Loucy (cell line): ENCODE measurements around the gene STPG4.
"Not testable (repeated sequence)": the region's sequence is repeated elsewhere in the genome, so short reads cannot be mapped to it uniquely, and the experiment has no call there.

ENCODE experiments used
- H2AFZ ChIP-seq: fragments of 200-600 bp; sonication (generic); 2 replicates; pipeline ENCODE4 v1.6.0; 2016; ENCODE audit warnings: antibody characterized with exemption, mild to moderate bottlenecking, low read length, moderate library complexity
- H3F3A ChIP-seq: fragments of 200-600 bp; 2 replicates; pipeline ENCODE4 v1.6.0; 2016; ENCODE audit warnings: antibody characterized with exemption, low read depth, mild to moderate bottlenecking
- H3K27me3 ChIP-seq: fragments of 200-600 bp; sonication (generic); 2 replicates; pipeline ENCODE4 v1.6.1; 2014; ENCODE audit warnings: low read length, mild to moderate bottlenecking; ENCODE audit not compliant: insufficient read depth, poor library complexity, severe bottlenecking
- H3K36me3 ChIP-seq: fragments of 200-600 bp; sonication (generic); 2 replicates; pipeline ENCODE4 v1.6.1; 2016; ENCODE audit warnings: low read length; ENCODE audit not compliant: insufficient read depth
- H3K4me1 ChIP-seq: fragments of 200-600 bp; sonication (generic); 2 replicates; pipeline ENCODE4 v1.5.1; 2014; ENCODE audit warnings: low read length, mild to moderate bottlenecking; ENCODE audit not compliant: insufficient read depth, poor library complexity, severe bottlenecking
- H3K4me2 ChIP-seq: fragments of 200-600 bp; sonication (generic); 2 replicates; pipeline ENCODE4 v1.6.0; 2014; ENCODE audit warnings: antibody characterized with exemption, low read length, low read depth, mild to moderate bottlenecking; ENCODE audit not compliant: poor library complexity, severe bottlenecking
- H3K4me3 ChIP-seq: fragments of 200-600 bp; sonication (generic); 2 replicates; pipeline ENCODE4 v1.5.1; 2014; ENCODE audit warnings: low read length, mild to moderate bottlenecking, mixed read lengths; ENCODE audit not compliant: poor library complexity, severe bottlenecking
- H3K79me2 ChIP-seq: fragments of 200-600 bp; sonication (generic); 2 replicates; pipeline ENCODE4 v1.6.1; 2014; ENCODE audit warnings: low read length; ENCODE audit not compliant: insufficient read depth
- H3K9ac ChIP-seq: fragments of 200-600 bp; sonication (generic); 2 replicates; pipeline ENCODE4 v1.6.0; 2014; ENCODE audit warnings: mild to moderate bottlenecking, low read depth, low read length, moderate library complexity; ENCODE audit not compliant: poor library complexity, severe bottlenecking
- H3K9me2 ChIP-seq: fragments of 200-600 bp; sonication (generic); replicated peaks from 2 replicates; pipeline ENCODE4 v1.6.1; 2016; ENCODE audit warnings: low read depth, low read length, mixed read lengths
- H3K9me3 ChIP-seq: fragments of 200-600 bp; sonication (generic); 2 replicates; pipeline ENCODE4 v1.6.1; 2014; ENCODE audit warnings: mild to moderate bottlenecking, antibody characterized with exemption, low read length, low read depth; ENCODE audit not compliant: insufficient read depth
- H4K20me1 ChIP-seq: fragments of 200-600 bp; sonication (generic); 2 replicates; pipeline ENCODE4 v1.6.0; 2014; ENCODE audit warnings: antibody characterized with exemption, low read length, mild to moderate bottlenecking; ENCODE audit not compliant: insufficient read depth, poor library complexity, severe bottlenecking
- EZH2phosphoT487 ChIP-seq: fragments of 200-600 bp; IDR thresholded peaks from 2 replicates; pipeline ENCODE4 v1.6.1; 2018; ENCODE audit warnings: antibody characterized with exemption, mild to moderate bottlenecking, moderate library complexity, borderline replicate concordance
- TF ChIP-seq, protein P1 (sequence below): fragments of 200-600 bp; sonication (generic); conservative IDR thresholded peaks from 2 replicates; pipeline ENCODE4 v1.5.1; 2014; ENCODE audit warnings: mild to moderate bottlenecking, antibody characterized with exemption, low read length

Gene STPG4

DNA sequence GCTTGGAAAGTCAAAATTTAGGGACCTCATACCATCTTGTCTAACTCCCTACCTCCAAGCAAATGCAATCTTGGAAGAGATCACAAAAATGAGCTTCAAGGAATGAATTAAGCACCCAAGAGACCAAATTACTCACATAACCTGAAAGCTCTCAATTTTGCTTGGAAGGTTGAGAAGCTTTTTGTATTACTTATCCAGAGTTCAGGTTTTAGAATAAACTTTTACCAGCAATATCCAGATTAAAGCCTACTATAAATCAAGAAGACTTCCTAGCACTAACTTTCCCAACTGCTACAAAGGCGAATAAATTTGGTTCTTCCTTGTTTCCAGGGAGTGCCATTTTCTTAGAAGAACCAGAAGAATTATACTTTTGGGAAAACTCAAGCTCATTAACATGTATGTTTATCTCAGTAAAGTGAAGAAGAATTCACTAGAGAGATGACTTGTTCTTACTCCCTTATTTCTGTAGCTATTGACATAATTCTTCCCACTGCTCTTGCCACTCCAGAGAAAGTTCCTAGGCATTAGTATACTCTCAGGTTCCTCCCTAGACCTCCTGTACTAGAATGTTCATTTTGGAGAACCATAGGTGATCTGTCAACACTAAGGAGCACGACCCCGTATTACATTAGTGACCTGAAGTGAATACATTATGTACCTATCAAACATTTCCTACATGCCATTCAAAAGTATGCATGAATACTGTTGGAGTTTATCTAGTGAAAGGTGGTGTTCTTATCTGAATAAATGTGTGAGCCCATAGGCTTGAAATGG, 18.0 kb upstream of the STPG4 start:
- Histone ChIP-seq H3K9me2 (no peaks in the 10 kb centered on the region), H3K4me1 (peaks cover 58% of the 10 kb centered on the region), H3K79me2 (peaks cover 88% of the 10 kb centered on the region), H3K4me3 (peak overlapping the region; percentile 97), H3K27me3 (peaks cover 10% of the 10 kb centered on the region), H3K36me3 (peaks cover 41% of the 10 kb centered on the region), H3K4me2 (peak overlapping the region; percentile 99), H3K9ac (peak overlapping the region; percentile 100), H2AFZ (no peak overlapping the region), H4K20me1 (peaks cover 75% of the 10 kb centered on the region), H3K9me3 (no peaks in the 10 kb centered on the region), H3F3A (no peaks in the 10 kb centered on the region)
- TF ChIP-seq EZH2phosphoT487: no peak
- TF ChIP-seq, protein P1, sequence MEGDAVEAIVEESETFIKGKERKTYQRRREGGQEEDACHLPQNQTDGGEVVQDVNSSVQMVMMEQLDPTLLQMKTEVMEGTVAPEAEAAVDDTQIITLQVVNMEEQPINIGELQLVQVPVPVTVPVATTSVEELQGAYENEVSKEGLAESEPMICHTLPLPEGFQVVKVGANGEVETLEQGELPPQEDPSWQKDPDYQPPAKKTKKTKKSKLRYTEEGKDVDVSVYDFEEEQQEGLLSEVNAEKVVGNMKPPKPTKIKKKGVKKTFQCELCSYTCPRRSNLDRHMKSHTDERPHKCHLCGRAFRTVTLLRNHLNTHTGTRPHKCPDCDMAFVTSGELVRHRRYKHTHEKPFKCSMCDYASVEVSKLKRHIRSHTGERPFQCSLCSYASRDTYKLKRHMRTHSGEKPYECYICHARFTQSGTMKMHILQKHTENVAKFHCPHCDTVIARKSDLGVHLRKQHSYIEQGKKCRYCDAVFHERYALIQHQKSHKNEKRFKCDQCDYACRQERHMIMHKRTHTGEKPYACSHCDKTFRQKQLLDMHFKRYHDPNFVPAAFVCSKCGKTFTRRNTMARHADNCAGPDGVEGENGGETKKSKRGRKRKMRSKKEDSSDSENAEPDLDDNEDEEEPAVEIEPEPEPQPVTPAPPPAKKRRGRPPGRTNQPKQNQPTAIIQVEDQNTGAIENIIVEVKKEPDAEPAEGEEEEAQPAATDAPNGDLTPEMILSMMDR: no peak

DNA sequence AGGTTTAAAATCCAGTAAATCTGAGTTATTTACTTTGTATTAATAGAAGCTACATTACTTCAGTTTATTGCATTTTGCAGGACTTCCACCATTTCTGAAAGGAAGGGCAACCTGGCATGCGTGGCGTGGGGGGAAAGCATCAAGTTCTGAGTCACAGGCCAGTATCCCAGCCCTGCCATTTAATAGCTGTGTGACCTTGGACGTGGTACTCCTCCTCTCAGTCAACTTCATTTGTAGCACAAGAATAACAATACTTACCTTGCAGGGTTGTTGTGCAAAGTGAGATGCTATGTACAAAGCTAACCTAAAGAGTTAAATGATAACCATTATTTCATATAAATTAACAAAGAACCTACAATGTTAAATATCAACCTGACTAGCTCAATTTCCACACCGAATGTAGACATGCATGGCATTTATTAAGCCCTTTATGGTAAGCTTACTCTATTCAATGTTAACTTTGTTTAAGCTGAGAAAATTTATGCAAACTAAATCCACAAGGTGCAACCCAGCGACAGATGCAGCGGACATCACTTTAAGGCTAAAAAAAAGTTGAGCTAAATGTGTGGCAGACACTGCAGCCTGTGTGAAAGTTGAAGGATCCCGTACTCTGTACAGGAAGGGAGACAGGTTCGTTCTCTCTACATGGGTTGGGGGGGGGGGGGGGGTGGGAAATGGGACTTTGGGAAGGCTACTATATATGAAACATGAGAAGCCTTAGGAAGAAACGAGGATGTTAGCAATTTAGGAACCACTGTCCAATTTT, 17.2 kb upstream of the STPG4 start:
- no peaks in the 10 kb centered on the region for H3K9me2 ChIP-seq
- TF ChIP-seq, protein P1: no peak
- TF ChIP-seq EZH2phosphoT487: no peak
- H3K9me3 ChIP-seq: no peaks in the 10 kb centered on the region
- peaks cover 56% of the 10 kb centered on the region for H3K4me1 ChIP-seq
- H3K27me3 ChIP-seq: peaks cover 10% of the 10 kb centered on the region
- no peak overlapping the region for H2AFZ ChIP-seq
- H3K9ac ChIP-seq: peak overlapping the region; percentile 100
- H3K4me3 ChIP-seq: peak overlapping the region; percentile 97
- peaks cover 91% of the 10 kb centered on the region for H3K79me2 ChIP-seq
- peaks cover 46% of the 10 kb centered on the region for H3K36me3 ChIP-seq
- H3K4me2 ChIP-seq: peak overlapping the region; percentile 99
- no peaks in the 10 kb centered on the region for H3F3A ChIP-seq
- peaks cover 82% of the 10 kb centered on the region for H4K20me1 ChIP-seq

DNA sequence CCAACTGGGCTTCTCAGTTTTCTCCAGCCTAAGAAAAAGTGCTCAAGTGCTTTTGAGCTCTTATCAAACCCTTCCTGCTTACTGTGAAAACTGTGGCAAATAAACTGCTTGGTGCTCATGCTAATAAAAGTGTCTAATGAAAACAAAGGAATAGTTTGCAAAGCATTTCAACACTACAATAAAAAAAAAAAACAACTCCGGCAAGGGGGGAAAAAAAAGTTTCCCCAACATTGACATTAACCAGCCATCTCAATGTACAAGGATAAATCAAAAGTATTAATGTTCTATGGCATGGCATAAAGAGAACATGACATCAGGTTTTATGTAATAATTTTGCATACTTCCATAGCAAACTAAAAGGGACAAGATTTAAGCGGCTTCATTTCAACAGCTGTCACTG, 14.7 kb upstream of the STPG4 start:
- peaks cover 97% of the 10 kb centered on the region for H4K20me1 ChIP-seq
- H3K4me3 ChIP-seq: peak overlapping the region; percentile 97
- H3K4me1 ChIP-seq: peaks cover 74% of the 10 kb centered on the region
- H3K27me3 ChIP-seq: no peaks in the 10 kb centered on the region
- no peak overlapping the region for H2AFZ ChIP-seq
- no peak for TF ChIP-seq EZH2phosphoT487
- TF ChIP-seq, protein P1: no peak
- H3K9me2 ChIP-seq: no peaks in the 10 kb centered on the region
- peak overlapping the region; percentile 100 for H3K9ac ChIP-seq
- peaks cover 100% of the 10 kb centered on the region for H3K79me2 ChIP-seq
- H3F3A ChIP-seq: no peaks in the 10 kb centered on the region; the same call in 1 of the 2 replicates
- H3K4me2 ChIP-seq: peak overlapping the region; percentile 99
- H3K9me3 ChIP-seq: no peaks in the 10 kb centered on the region
- peaks cover 70% of the 10 kb centered on the region for H3K36me3 ChIP-seq

DNA sequence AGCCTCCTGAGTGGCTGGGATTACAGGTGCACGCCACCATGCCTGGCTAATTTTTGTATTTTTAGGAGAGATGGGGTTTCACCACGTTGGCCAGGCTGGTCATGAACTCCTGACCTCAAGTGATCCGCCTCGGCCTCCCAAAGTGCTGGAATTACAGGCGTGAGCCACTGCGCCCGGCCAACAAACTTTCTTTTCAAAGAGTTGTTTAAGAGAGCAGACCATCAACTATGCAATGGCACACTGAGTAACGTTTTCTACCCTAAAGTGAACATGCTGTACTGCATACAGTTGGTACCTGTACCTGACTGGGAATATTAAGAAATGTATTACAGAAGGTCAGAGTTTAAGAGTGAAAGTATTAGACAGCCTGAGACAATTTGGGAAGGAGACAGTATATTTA, 13.8 kb upstream of the STPG4 start:
- peaks cover 77% of the 10 kb centered on the region for H3K36me3 ChIP-seq
- H4K20me1 ChIP-seq: peaks cover 95% of the 10 kb centered on the region
- peak overlapping the region; percentile 100 for H3K9ac ChIP-seq
- H3K79me2 ChIP-seq: peaks cover 99% of the 10 kb centered on the region
- H3K4me1 ChIP-seq: peaks cover 80% of the 10 kb centered on the region
- peak overlapping the region; percentile 97 for H3K4me3 ChIP-seq
- H3K9me3 ChIP-seq, H3K27me3 ChIP-seq, H3K9me2 ChIP-seq, H3F3A ChIP-seq, H2AFZ ChIP-seq: not testable (repeated sequence)
- H3K4me2 ChIP-seq: peak overlapping the region; percentile 99
